ENCODE results near the gene EXOC3L2. TPM values are rescaled to one million over a fixed set of nuclear protein-coding genes. Genes with fewer than 3 reads are reported as not detected.

EXOC3L2 gene
- total RNA-seq, 1 donor from 2014 or later = 1.8 TPM

DNA sequence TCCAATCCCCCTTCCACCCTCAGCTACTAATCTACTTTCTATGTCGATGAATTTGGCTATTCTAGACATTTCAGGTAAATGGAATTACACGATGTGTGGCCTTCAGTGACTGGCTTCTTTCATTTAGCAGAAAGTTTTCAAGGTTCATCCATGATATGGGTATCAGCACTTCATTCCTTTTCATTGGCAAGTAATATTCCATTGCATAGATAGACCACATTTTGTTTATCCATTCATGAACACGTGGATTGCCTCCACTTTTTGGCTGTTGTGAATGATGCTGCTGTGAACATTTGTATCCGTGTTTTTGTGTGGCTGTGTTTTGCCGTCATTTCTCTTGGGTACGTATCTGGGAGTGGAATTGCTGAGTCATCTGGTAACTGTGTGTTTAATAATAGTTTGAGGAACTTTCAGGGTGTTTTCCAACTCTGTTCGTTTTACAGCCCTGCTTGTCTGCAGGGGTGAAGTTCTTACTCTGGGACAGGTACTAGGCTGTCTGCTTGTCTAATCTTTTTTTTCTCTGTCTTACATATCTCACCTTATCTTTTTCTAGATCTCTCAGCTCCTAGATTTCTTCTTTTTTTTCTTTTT, 38.3 kb upstream of the EXOC3L2 start:
- intact Hi-C loops (cut with micrococcal nuclease) = no loop called here
- Histone ChIP-seq H3K27ac (replicated peaks) (no peak overlapping the region), H3K27me3 (ENCODE audit: low read depth) (no peaks in the 10 kb centered on the region), H3K4me3 (no peak overlapping the region), H3K36me3 (peaks cover 90% of the 10 kb centered on the region), H3K4me1 (no peaks in the 10 kb centered on the region), H3K9me3 (replicated peaks) (no peaks in the 10 kb centered on the region)
- TF ChIP-seq, protein P1, sequence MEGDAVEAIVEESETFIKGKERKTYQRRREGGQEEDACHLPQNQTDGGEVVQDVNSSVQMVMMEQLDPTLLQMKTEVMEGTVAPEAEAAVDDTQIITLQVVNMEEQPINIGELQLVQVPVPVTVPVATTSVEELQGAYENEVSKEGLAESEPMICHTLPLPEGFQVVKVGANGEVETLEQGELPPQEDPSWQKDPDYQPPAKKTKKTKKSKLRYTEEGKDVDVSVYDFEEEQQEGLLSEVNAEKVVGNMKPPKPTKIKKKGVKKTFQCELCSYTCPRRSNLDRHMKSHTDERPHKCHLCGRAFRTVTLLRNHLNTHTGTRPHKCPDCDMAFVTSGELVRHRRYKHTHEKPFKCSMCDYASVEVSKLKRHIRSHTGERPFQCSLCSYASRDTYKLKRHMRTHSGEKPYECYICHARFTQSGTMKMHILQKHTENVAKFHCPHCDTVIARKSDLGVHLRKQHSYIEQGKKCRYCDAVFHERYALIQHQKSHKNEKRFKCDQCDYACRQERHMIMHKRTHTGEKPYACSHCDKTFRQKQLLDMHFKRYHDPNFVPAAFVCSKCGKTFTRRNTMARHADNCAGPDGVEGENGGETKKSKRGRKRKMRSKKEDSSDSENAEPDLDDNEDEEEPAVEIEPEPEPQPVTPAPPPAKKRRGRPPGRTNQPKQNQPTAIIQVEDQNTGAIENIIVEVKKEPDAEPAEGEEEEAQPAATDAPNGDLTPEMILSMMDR (IDR thresholded peaks at IDR 0.05; ENCODE audit: borderline replicate concordance) = no peak
- DNase-seq = no peak

DNA sequence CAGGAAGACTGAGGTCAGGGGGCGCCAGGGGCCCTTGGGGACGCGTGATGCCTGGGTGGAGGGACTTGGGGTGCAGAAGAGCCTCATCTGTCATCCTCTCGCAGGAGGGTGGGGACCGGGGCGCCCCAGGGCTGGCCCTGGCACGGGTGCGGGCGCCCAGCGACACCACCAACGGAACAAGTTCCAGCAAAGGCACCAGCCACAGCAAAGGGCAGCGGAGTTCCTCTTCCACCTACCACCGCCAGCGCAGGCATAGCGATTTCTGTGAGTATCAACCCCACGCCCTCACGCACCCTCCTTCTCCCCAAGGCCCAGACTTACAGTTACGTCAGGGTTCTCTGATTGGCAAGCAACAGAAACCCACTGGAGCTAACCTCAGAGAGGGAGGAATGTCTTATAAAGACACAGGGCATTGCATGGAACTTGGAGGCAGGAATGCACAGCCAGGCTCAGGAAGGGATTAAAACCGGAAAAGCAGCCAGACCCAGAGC, 35.3 kb upstream of the EXOC3L2 start:
- Histone ChIP-seq H3K4me1 (no peaks in the 10 kb centered on the region), H3K4me3 (no peak overlapping the region), H3K9me3 (replicated peaks) (no peaks in the 10 kb centered on the region), H3K36me3 (peaks cover 83% of the 10 kb centered on the region), H3K27me3 (ENCODE audit: low read depth) (no peaks in the 10 kb centered on the region), H3K27ac (replicated peaks) (no peak overlapping the region)
- TF ChIP-seq, protein P1 (IDR thresholded peaks at IDR 0.05; ENCODE audit: borderline replicate concordance) = no peak
- intact Hi-C loops (cut with micrococcal nuclease) = no loop called here
- DNase-seq = no peak

DNA sequence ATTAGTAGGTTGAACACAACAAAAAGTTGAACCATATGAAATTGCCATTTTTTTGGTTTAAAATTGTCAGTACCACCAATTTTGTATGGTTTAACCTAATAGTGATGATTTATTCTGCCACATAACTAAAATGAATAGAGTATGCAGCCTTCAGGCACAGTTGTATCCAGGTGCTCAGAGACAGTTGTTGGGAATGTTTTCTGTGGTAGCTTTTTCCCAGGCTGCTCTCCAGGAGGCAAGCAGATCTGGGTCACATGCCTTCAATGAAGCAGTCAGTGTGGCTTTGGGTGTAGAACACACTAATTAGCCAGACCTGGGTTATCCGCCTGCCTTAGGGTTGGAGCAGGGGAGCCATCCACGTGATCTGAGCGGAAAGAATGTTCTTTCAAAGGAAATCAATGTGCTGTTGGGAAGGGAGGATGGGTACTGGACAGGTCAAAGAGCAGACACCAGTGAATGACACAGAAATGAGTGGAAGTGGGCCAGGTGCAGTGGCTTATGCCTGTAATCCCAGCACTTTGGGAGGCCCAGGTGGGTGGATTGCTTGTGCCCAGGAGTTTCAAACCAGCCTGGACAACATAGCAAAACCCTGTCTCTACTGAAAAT, 34.5 kb upstream of the EXOC3L2 start:
- Histone ChIP-seq H3K36me3 (peaks cover 83% of the 10 kb centered on the region), H3K27me3 (ENCODE audit: low read depth) (no peaks in the 10 kb centered on the region), H3K4me1 (no peaks in the 10 kb centered on the region), H3K4me3 (no peak overlapping the region), H3K9me3 (replicated peaks) (no peaks in the 10 kb centered on the region), H3K27ac (replicated peaks) (no peak overlapping the region)
- intact Hi-C loops (cut with micrococcal nuclease) = no loop called here
- TF ChIP-seq, protein P1 (IDR thresholded peaks at IDR 0.05; ENCODE audit: borderline replicate concordance) = no peak
- no peak for DNase-seq

DNA sequence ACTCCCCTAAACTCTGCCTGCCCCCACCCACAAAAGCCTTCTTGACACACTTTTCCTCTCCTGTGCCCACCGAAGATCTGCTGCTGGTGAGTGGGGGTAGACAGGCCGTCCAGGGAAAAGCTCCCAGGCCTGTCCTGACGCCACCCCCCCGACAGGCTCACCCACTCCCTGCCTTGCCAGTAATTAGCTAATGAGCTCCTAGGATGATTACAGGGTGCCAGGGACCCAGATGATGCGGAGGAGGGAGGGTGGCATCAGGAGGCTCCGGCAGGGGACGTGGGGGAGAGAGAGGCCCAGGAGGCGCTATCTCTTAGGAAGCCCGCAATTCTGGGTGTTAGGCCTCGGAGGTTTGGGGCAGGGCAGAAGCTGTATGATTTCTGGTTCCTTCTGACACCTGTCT, 32.9 kb upstream of the EXOC3L2 start:
- TF ChIP-seq, protein P1 (IDR thresholded peaks at IDR 0.05; ENCODE audit: borderline replicate concordance) = no peak
- Histone ChIP-seq H3K4me1 (peaks cover 3% of the 10 kb centered on the region), H3K36me3 (peaks cover 86% of the 10 kb centered on the region), H3K4me3 (no peak overlapping the region), H3K27ac (replicated peaks) (no peak overlapping the region), H3K9me3 (replicated peaks) (no peaks in the 10 kb centered on the region), H3K27me3 (ENCODE audit: low read depth) (no peaks in the 10 kb centered on the region)
- DNase-seq = no peak
- intact Hi-C loops (cut with micrococcal nuclease) = no loop called here

DNA sequence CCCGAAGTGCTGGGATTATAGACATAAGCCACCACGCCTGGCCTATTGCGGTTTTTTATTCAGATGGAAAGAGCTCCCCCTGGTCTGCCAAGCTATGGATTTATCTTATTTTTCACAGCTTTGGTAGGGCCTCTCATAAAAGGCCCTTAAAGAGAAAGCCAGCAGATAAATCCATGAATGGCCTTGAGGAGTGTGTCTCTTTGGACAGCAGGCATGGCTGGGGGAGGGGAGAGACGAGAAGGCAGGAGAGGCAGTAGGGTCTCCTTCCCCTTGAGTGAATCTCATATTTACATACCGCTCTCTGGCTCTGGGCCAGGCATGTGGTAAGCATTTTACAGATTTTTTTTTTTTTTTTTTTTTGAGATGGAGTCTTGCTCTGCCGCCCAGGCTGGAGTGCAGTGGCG, 31.1 kb upstream of the EXOC3L2 start:
- no peaks in the 10 kb centered on the region for H3K9me3 ChIP-seq (replicated peaks)
- no peak overlapping the region for H3K4me3 ChIP-seq
- H3K4me1 ChIP-seq = peaks cover 6% of the 10 kb centered on the region
- no peak for DNase-seq
- intact Hi-C loops (cut with micrococcal nuclease) = no loop called here
- H3K36me3 ChIP-seq = peaks cover 84% of the 10 kb centered on the region
- TF ChIP-seq, protein P1 (IDR thresholded peaks at IDR 0.05; ENCODE audit: borderline replicate concordance) = no peak
- no peaks in the 10 kb centered on the region for H3K27me3 ChIP-seq (ENCODE audit: low read depth)
- no peak overlapping the region for H3K27ac ChIP-seq (replicated peaks)

Measured in left ventricle myocardium inferior (tissue), 1 donor.